HFFc6 (cell line): ENCODE measurements around the gene DOK7. TPM values are rescaled to one million over a fixed set of nuclear protein-coding genes. Genes with fewer than 3 reads are reported as not detected.

Experiments used
- DNase-seq: peaks from one replicate; pipeline ENCODE4 v3.0.0-alpha.2; 2018
- H3K27ac Mint-ChIP-seq: 2 replicates; pipeline ENCODE4 v1.8.0; 2020; ENCODE audit warnings: mild to moderate bottlenecking, mixed read lengths
- H3K27me3 Mint-ChIP-seq: 2 replicates; pipeline ENCODE4 v1.8.0; 2021; ENCODE audit warnings: mild to moderate bottlenecking, moderate library complexity, mixed read lengths; ENCODE audit not compliant: insufficient read depth
- H3K36me3 Mint-ChIP-seq: 2 replicates; pipeline ENCODE4 v1.8.0; 2021; ENCODE audit warnings: low read depth, mixed read lengths
- H3K4me1 Mint-ChIP-seq: 2 replicates; pipeline ENCODE4 v1.8.0; 2020; ENCODE audit warnings: low read depth, mixed read lengths
- H3K4me3 Mint-ChIP-seq: 2 replicates; pipeline ENCODE4 v1.8.0; 2020; ENCODE audit warnings: mild to moderate bottlenecking, moderate library complexity, mixed read lengths
- H3K9me3 Mint-ChIP-seq: 2 replicates; pipeline ENCODE4 v1.8.0; 2020; ENCODE audit warnings: mild to moderate bottlenecking, mixed read lengths
- CTCF ChIP-seq: fragments of 200-600 bp; sonication (generic); IDR thresholded peaks from 2 replicates; pipeline ENCODE4 v1.5.0; 2021; ENCODE audit warnings: antibody characterized with exemption, mild to moderate bottlenecking
- total RNA-seq, 6 experiments: library from RNA; stranded (reverse); fragmentation: NEBNext Ultra II Directional; extraction: Animal tissue kit (Norgen Biotek cat#: 25700); gene quantifications; 2 replicates in 1 of 6; 3 replicates in 5 of 6; pipeline ENCODE4 v1.2.3, GENCODE V29; 2021

DOK7 gene
- total RNA-seq, 6 experiments from 2014 or later, result not detected

DNA sequence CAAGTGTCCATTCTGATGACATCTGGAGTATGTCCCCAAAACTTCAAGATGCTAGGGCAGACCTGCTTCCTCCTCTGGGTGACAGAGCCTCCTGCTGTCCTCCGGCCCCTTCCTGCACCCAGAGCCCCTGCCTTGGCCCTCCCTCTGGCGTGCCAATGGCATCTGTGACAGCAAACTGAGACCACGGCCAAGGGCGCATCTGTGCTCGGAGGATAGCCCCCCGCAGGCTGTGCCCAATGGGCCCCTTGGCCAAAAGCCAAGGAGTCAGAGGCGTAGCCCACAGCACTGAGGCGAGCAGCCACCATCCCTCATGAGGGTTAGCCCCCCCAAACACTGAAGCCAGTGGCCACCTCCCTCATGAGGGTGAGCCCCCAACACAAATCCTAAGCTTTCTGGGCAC is 61.2 kb downstream of the DOK7 start:
- H3K36me3 Mint-ChIP-seq, result no peaks in the 10 kb centered on the region
- no peak overlapping the region for H3K27ac Mint-ChIP-seq
- H3K4me1 Mint-ChIP-seq, result no peaks in the 10 kb centered on the region
- H3K4me3 Mint-ChIP-seq, result no peak overlapping the region
- H3K27me3 Mint-ChIP-seq, result no peaks in the 10 kb centered on the region
- H3K9me3 Mint-ChIP-seq, result no peaks in the 10 kb centered on the region
- TF ChIP-seq CTCF, result no peak
- no peak for DNase-seq

DNA sequence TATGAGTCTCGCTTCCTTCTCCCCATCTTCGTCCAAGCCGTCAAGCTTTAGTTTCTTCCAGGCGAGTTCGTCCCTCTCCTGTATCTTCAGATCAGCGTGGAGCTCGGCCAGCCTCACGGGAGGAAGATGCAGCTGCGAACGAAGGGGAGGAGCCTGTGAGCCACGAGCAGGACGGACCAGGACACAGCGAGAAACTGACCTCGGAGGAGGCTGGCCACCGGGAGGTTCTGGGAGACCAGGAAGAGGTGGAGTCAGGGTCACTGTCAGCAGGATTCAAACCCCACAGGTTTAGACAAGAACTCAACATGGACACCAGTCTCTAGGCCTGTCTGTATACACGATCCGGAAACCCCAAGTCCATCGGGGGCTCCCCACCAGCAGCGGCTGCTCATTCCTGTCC is 61.8 kb downstream of the DOK7 start:
- H3K9me3 Mint-ChIP-seq, result no peaks in the 10 kb centered on the region
- H3K27me3 Mint-ChIP-seq, result no peaks in the 10 kb centered on the region
- no peak for TF ChIP-seq CTCF
- no peak overlapping the region for H3K27ac Mint-ChIP-seq
- no peaks in the 10 kb centered on the region for H3K36me3 Mint-ChIP-seq
- no peak for DNase-seq
- no peaks in the 10 kb centered on the region for H3K4me1 Mint-ChIP-seq
- no peak overlapping the region for H3K4me3 Mint-ChIP-seq

GRCh38 chr4:3525532-3526430 is 62.7 kb downstream of the DOK7 start:
- no peaks in the 10 kb centered on the region for H3K27me3 Mint-ChIP-seq
- no peak overlapping the region for H3K4me3 Mint-ChIP-seq
- TF ChIP-seq CTCF, result no peak
- no peak for DNase-seq
- H3K9me3 Mint-ChIP-seq, result no peaks in the 10 kb centered on the region
- no peaks in the 10 kb centered on the region for H3K36me3 Mint-ChIP-seq
- H3K27ac Mint-ChIP-seq, result no peak overlapping the region
- H3K4me1 Mint-ChIP-seq, result peaks cover under 1% of the 10 kb centered on the region

- H3K27ac Mint-ChIP-seq, result no peak overlapping the region
- peaks cover 8% of the 10 kb centered on the region for H3K4me1 Mint-ChIP-seq
- H3K9me3 Mint-ChIP-seq, result no peaks in the 10 kb centered on the region
- H3K4me3 Mint-ChIP-seq, result no peak overlapping the region
- H3K27me3 Mint-ChIP-seq, result no peaks in the 10 kb centered on the region; the same call in 1 of the 2 replicates
- no peaks in the 10 kb centered on the region for H3K36me3 Mint-ChIP-seq
- TF ChIP-seq CTCF, result no peak
- no peak for DNase-seq
Measured at GRCh38 chr4:3526456-3526855, 63.4 kb downstream of the DOK7 start.

DNA sequence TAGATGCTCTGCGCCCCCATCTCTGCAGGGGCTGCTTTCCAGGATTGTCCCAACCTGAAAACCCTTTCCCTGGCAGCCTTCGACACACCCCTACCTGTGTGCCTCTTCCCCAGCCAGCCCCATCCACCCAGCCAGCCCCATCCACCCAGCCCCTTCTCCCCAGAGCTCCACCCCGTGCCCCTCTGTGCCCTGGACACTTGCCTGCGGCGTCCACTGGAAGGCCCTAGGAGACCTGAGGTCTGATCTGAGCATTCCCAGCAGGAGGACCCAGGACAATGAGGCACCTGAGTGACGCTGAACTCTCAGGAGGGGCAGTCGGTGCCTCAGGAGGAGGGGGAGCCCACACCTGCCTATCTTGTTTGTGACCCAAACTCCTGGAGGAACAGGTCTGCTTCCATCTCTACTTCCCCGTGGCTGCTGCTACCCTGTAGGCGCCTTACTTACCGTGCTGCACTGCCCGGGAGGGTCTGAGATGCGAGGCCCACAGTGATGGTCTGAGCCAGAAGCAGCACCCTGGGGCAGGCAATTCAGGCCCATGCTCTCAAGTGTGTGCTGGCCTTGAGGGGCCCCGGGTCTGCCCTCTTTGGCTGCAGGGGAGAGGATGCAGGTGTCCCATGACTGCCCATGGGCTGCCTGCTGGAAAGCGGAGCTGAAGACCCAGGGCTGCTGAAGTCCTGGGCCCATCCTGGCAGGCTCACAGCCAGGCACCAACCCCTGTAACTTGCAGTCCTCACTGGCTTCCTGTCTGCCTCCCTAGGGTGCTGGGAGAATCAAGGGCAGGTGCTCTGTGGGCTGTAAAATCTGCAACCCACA is 64.2 kb downstream of the DOK7 start:
- no peak overlapping the region for H3K27ac Mint-ChIP-seq
- H3K4me1 Mint-ChIP-seq, result peaks cover 11% of the 10 kb centered on the region
- no peaks in the 10 kb centered on the region for H3K36me3 Mint-ChIP-seq
- no peak for TF ChIP-seq CTCF
- no peaks in the 10 kb centered on the region for H3K9me3 Mint-ChIP-seq
- no peak for DNase-seq
- no peak overlapping the region for H3K4me3 Mint-ChIP-seq
- no peaks in the 10 kb centered on the region; the same call in none of the 2 replicates for H3K27me3 Mint-ChIP-seq
